KMS-11 (cell line): ENCODE measurements around the gene USP32.

ENCODE experiments used
- H2AFZ ChIP-seq: fragments of 200-600 bp; sonication (generic); 2 replicates; pipeline ENCODE4 v1.6.1; 2016; ENCODE audit warnings: antibody characterized with exemption, mixed run types, low read depth
- H3K27ac ChIP-seq: fragments of 200-600 bp; sonication (generic); 2 replicates; pipeline ENCODE4 v1.6.1; 2016; ENCODE audit warnings: mild to moderate bottlenecking, mixed run types
- H3K27me3 ChIP-seq: fragments of 200-600 bp; sonication (generic); 2 replicates; pipeline ENCODE4 v1.6.1; 2017; ENCODE audit warnings: mild to moderate bottlenecking, low read depth, mixed run types, moderate library complexity; ENCODE audit not compliant: insufficient read depth
- H3K36me3 ChIP-seq: fragments of 200-600 bp; sonication (generic); 2 replicates; pipeline ENCODE4 v1.6.1; 2017; ENCODE audit warnings: mild to moderate bottlenecking, mixed run types; ENCODE audit not compliant: insufficient read depth
- H3K4me1 ChIP-seq: fragments of 200-600 bp; sonication (generic); 2 replicates; pipeline ENCODE4 v1.6.1; 2016; ENCODE audit warnings: mild to moderate bottlenecking, low read depth, mixed run types; ENCODE audit not compliant: poor library complexity, severe bottlenecking
- H3K4me2 ChIP-seq: fragments of 200-600 bp; sonication (generic); 2 replicates; pipeline ENCODE4 v1.7.0; 2016; ENCODE audit warnings: mild to moderate bottlenecking, mixed run types
- H3K4me3 ChIP-seq: fragments of 200-600 bp; sonication (generic); IDR thresholded peaks from 2 replicates; pipeline ENCODE4 v1.6.1; 2017; ENCODE audit warnings: low read depth, low read length, mixed read lengths; ENCODE audit not compliant: insufficient read depth
- H3K79me2 ChIP-seq: fragments of 200-600 bp; sonication (generic); 2 replicates; pipeline ENCODE4 v1.6.1; 2016; ENCODE audit warnings: low read depth, mixed run types; ENCODE audit not compliant: insufficient read depth
- H3K9ac ChIP-seq: fragments of 200-600 bp; sonication (generic); 2 replicates; pipeline ENCODE4 v1.6.1; 2016; ENCODE audit warnings: mild to moderate bottlenecking, mixed run types
- H4K20me1 ChIP-seq: fragments of 200-600 bp; sonication (generic); 2 replicates; pipeline ENCODE4 v1.6.1; 2016; ENCODE audit warnings: mild to moderate bottlenecking, mixed run types; ENCODE audit not compliant: insufficient read depth
- CTCF ChIP-seq: fragments of 200-600 bp; sonication (generic); conservative IDR thresholded peaks from 2 replicates; pipeline ENCODE4 v1.6.1; 2017; ENCODE audit warnings: low read depth, mild to moderate bottlenecking, antibody characterized with exemption, low read length, moderate library complexity, mixed read lengths

The USP32 gene

GRCh38 chr17:60358606-60359225, 33.2 kb downstream of the USP32 start:
- Histone ChIP-seq H3K36me3 (no peaks in the 10 kb centered on the region), H3K27ac (no peak overlapping the region), H3K9ac (no peak overlapping the region), H4K20me1 (no peaks in the 10 kb centered on the region), H3K4me1 (peaks cover 9% of the 10 kb centered on the region), H3K27me3 (no peaks in the 10 kb centered on the region), H3K4me3 (no peak overlapping the region), H3K4me2 (no peak overlapping the region), H3K79me2 (no peaks in the 10 kb centered on the region; the same call in 1 of the 2 replicates), H2AFZ (no peak overlapping the region)
- no peak for TF ChIP-seq CTCF

GRCh38 chr17:60356940-60357339, 35.0 kb downstream of the USP32 start:
- Histone ChIP-seq H3K27ac (no peak overlapping the region), H3K4me1 (peaks cover 9% of the 10 kb centered on the region), H3K4me2 (no peak overlapping the region), H3K9ac (no peak overlapping the region), H4K20me1 (no peaks in the 10 kb centered on the region), H2AFZ (no peak overlapping the region), H3K36me3 (no peaks in the 10 kb centered on the region), H3K27me3 (no peaks in the 10 kb centered on the region), H3K79me2 (no peaks in the 10 kb centered on the region; the same call in 1 of the 2 replicates), H3K4me3 (no peak overlapping the region)
- no peak for TF ChIP-seq CTCF

- H3K36me3 ChIP-seq = no peaks in the 10 kb centered on the region
- H3K4me2 ChIP-seq = no peak overlapping the region
- H3K79me2 ChIP-seq = no peaks in the 10 kb centered on the region; the same call in 1 of the 2 replicates
- no peak overlapping the region for H3K27ac ChIP-seq
- H2AFZ ChIP-seq = no peak overlapping the region
- no peaks in the 10 kb centered on the region for H3K27me3 ChIP-seq
- no peak overlapping the region for H3K4me3 ChIP-seq
- H3K9ac ChIP-seq = no peak overlapping the region
- no peaks in the 10 kb centered on the region for H4K20me1 ChIP-seq
- no peak for TF ChIP-seq CTCF
- peaks cover 9% of the 10 kb centered on the region for H3K4me1 ChIP-seq
Observed at GRCh38 chr17:60355663-60356594, 36.0 kb downstream of the USP32 start.

- Histone ChIP-seq H2AFZ (no peak overlapping the region), H3K27me3 (no peaks in the 10 kb centered on the region), H3K36me3 (no peaks in the 10 kb centered on the region), H3K27ac (no peak overlapping the region), H3K4me2 (no peak overlapping the region), H3K4me1 (peaks cover 9% of the 10 kb centered on the region), H3K9ac (no peak overlapping the region), H3K79me2 (no peaks in the 10 kb centered on the region; the same call in 1 of the 2 replicates), H3K4me3 (no peak overlapping the region), H4K20me1 (no peaks in the 10 kb centered on the region)
- no peak for TF ChIP-seq CTCF
Observed at GRCh38 chr17:60354223-60354622, 37.7 kb downstream of the USP32 start.
